ENCODE data around the gene POU2AF1. TPM values are rescaled to one million over a fixed set of nuclear protein-coding genes. Genes with fewer than 3 reads are reported as not detected.

POU2AF1 gene
- total and polyA plus RNA-seq, 2 experiments from 2014 or later, result not detected

- peak; percentile 23 for DNase-seq (ENCODE audit: low spot score)
- Mint-ChIP-seq H3K4me3 (no peak overlapping the region), H3K27me3 (ENCODE audit: insufficient read depth, low read depth, poor library complexity) (peaks cover 4% of the 10 kb centered on the region), H3K9me3 (peaks cover 9% of the 10 kb centered on the region; the same call in 2 of the 3 replicates), H3K4me1 (peaks cover 16% of the 10 kb centered on the region), H3K27ac (peak overlapping the region; percentile 53; the same call in 1 of the 2 replicates), H3K36me3 (ENCODE audit: low read depth) (peaks cover 4% of the 10 kb centered on the region; the same call in 1 of the 3 replicates)
- Histone ChIP-seq H2AFZ (no peak overlapping the region), H4K20me1 (replicated peaks; ENCODE audit: insufficient read depth) (no peaks in the 10 kb centered on the region), H3F3A (replicated peaks; ENCODE audit: low read depth) (no peaks in the 10 kb centered on the region), H3K27ac (ENCODE audit: low read depth) (no peak overlapping the region), H3K27me3 (ENCODE audit: insufficient read depth) (no peaks in the 10 kb centered on the region), H3K4me3 (no peak overlapping the region), H3K36me3 (ENCODE audit: insufficient read depth) (no peaks in the 10 kb centered on the region), H3K4me1 (ENCODE audit: insufficient read depth) (peaks cover 7% of the 10 kb centered on the region; the same call in 1 of the 2 replicates), H3K9me2 (ENCODE audit: insufficient read depth) (peaks cover 8% of the 10 kb centered on the region; the same call in 1 of the 2 replicates), H3K79me2 (replicated peaks; ENCODE audit: insufficient read depth) (no peaks in the 10 kb centered on the region), H3K4me2 (0 out of 2 replicates have a peak overlapping the region, but pooled peaks have one; percentile 23)
- TF ChIP-seq ZNF462 (CRISPR knock-in tag; IDR thresholded peaks at IDR 0.05) (peak; percentile 60), NANOG (IDR thresholded peaks at IDR 0.05; ENCODE audit: borderline replicate concordance) (no peak)
- ATAC-seq, result peak; percentile 72
Observed at GRCh38 chr11:111336582-111337256, 42.4 kb downstream of the POU2AF1 start.

- no peaks in the 10 kb centered on the region for H4K20me1 ChIP-seq (replicated peaks; ENCODE audit: insufficient read depth)
- H3K79me2 ChIP-seq (replicated peaks; ENCODE audit: insufficient read depth), result no peaks in the 10 kb centered on the region
- H3K4me3 Mint-ChIP-seq, result no peak overlapping the region
- H3K27me3 Mint-ChIP-seq (ENCODE audit: insufficient read depth, low read depth, poor library complexity), result peaks cover 4% of the 10 kb centered on the region
- H3K4me1 ChIP-seq (ENCODE audit: insufficient read depth), result peaks cover 7% of the 10 kb centered on the region; the same call in 1 of the 2 replicates
- H3K4me1 Mint-ChIP-seq, result peaks cover 16% of the 10 kb centered on the region
- H3K27me3 ChIP-seq (ENCODE audit: insufficient read depth), result no peaks in the 10 kb centered on the region
- peaks cover 4% of the 10 kb centered on the region; the same call in 1 of the 3 replicates for H3K36me3 Mint-ChIP-seq (ENCODE audit: low read depth)
- no peak for ATAC-seq
- H3K4me3 ChIP-seq, result no peak overlapping the region
- no peaks in the 10 kb centered on the region for H3F3A ChIP-seq (replicated peaks; ENCODE audit: low read depth)
- DNase-seq (ENCODE audit: low spot score), result no peak
- H3K36me3 ChIP-seq (ENCODE audit: insufficient read depth), result no peaks in the 10 kb centered on the region
- no peak overlapping the region for H3K27ac ChIP-seq (ENCODE audit: low read depth)
- no peak overlapping the region for H2AFZ ChIP-seq
- H3K9me3 Mint-ChIP-seq, result peaks cover 9% of the 10 kb centered on the region; the same call in 2 of the 3 replicates
- no peak overlapping the region for H3K4me2 ChIP-seq
- H3K9me2 ChIP-seq (ENCODE audit: insufficient read depth), result peaks cover 8% of the 10 kb centered on the region; the same call in 1 of the 2 replicates
- no peak overlapping the region for H3K27ac Mint-ChIP-seq
- TF ChIP-seq CREB1 (CRISPR knock-in tag; IDR thresholded peaks at IDR 0.05; ENCODE audit: low read depth), result no peak
- TF ChIP-seq EZH2 (IDR thresholded peaks at IDR 0.05; ENCODE audit: low read depth, unreplicated experiment), result no peak
- no peak for TF ChIP-seq ETS1 (IDR thresholded peaks at IDR 0.05)
- no peak for TF ChIP-seq NANOG (IDR thresholded peaks at IDR 0.05; ENCODE audit: borderline replicate concordance)
- no peak for TF ChIP-seq POLR2AphosphoS5 (IDR thresholded peaks at IDR 0.05; ENCODE audit: low read depth)
- no peak for TF ChIP-seq JUNB (IDR thresholded peaks at IDR 0.05; ENCODE audit: unreplicated experiment)
Observed at GRCh38 chr11:111336062-111336461, 43.0 kb downstream of the POU2AF1 start.

Data from GM23338 (cell line).